Chondrocyte (in vitro differentiated cells): ENCODE results near the gene AMN1. TPM values are rescaled to one million over a fixed set of nuclear protein-coding genes. Genes with fewer than 3 reads are reported as not detected.
"Not testable (repeated sequence)": the region's sequence is repeated elsewhere in the genome, so short reads cannot be mapped to it uniquely, and the experiment has no call there.

Experiments used
- DNase-seq: peaks from one replicate; pipeline ENCODE4 v3.0.0; 2021; ENCODE audit warnings: mixed read lengths, low spot score
- H3K27ac Mint-ChIP-seq: one replicate; pipeline ENCODE4 v1.8.0; 2021; ENCODE audit warnings: mild to moderate bottlenecking, moderate library complexity, mixed read lengths; ENCODE audit not compliant: unreplicated experiment
- H3K27me3 Mint-ChIP-seq: 2 replicates; pipeline ENCODE4 v1.8.0; 2021; ENCODE audit warnings: low read depth, mixed read lengths
- H3K36me3 Mint-ChIP-seq: 2 replicates; pipeline ENCODE4 v1.8.0; 2021; ENCODE audit warnings: low read depth, mixed read lengths
- H3K4me1 Mint-ChIP-seq: 2 replicates; pipeline ENCODE4 v1.8.0; 2021; ENCODE audit warnings: low read depth, mild to moderate bottlenecking, mixed read lengths
- H3K4me3 Mint-ChIP-seq: one replicate; pipeline ENCODE4 v1.8.0; 2021; ENCODE audit warnings: mild to moderate bottlenecking, moderate library complexity, mixed read lengths; ENCODE audit not compliant: unreplicated experiment
- H3K9me3 Mint-ChIP-seq: 2 replicates; pipeline ENCODE4 v1.8.0; 2021; ENCODE audit warnings: low read depth, mixed read lengths
- CTCF ChIP-seq: fragments of 200-600 bp; sonication (generic); IDR thresholded peaks from 2 replicates; pipeline ENCODE4 v1.5.0; 2021; ENCODE audit warnings: antibody characterized with exemption, mild to moderate bottlenecking, moderate library complexity
- total RNA-seq: library from RNA; stranded (reverse); gene quantifications from 3 replicates; pipeline ENCODE4 v1.2.1, GENCODE V29; 2021

The AMN1 gene
- total RNA-seq, 1 donor from 2014 or later = 6.6 TPM

DNA sequence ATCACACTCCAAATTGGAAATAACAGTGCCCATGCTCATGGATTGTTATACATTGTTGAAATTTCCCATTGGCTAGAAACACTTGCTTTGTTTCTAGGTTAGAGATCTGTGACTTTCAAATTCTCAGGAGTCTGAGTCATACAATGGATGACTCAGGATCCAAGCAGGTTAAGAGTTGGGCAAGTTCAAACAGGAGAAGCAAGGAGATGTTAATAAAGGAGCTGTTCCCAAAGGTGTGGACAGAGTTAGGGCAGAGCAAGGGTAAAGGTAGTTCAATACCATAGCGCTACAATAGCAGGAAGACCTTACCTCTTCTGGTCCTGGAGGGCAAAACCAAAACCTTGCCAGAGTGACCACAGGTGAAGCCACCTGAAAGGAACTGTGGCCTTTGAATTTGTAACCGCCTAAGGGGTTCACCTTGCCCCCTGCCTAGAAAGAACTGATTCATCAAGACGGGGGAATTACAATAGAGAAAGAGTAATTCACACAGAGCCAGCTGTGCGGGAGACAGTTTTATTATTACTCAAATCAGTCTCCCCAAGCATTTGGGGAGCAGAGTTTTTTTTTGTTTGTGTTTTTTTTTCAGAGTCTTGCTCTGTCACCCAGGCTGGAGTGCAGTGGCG is 4.2 kb upstream of the AMN1 start:
- no peak overlapping the region for H3K4me3 Mint-ChIP-seq
- peak overlapping the region; percentile 13 for H3K27ac Mint-ChIP-seq
- no peak for TF ChIP-seq CTCF
- peaks cover 1% of the 10 kb centered on the region for H3K36me3 Mint-ChIP-seq
- no peak for DNase-seq
- peaks cover 12% of the 10 kb centered on the region for H3K9me3 Mint-ChIP-seq
- H3K4me1 Mint-ChIP-seq = peaks cover 40% of the 10 kb centered on the region
- no peaks in the 10 kb centered on the region for H3K27me3 Mint-ChIP-seq

DNA sequence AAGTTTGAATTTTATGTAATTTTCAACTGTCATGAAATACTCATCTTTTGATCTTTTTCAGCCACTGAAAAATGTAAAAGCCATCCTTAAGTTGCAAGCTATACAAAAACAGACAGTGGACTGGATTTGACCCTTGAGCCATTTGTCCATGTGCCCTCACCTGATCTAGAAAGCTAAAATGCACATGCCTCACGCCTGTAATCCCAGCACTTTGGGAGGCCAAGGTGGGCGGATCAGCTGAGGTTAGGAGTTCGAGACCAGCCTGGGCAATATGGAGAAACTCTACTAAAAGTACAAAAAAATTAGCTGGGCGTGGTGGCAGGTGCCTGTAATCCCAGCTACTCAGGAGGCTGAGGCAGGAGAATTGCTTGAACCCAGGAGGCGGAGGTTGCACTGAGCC is 2.4 kb upstream of the AMN1 start:
- not testable (repeated sequence) for H3K36me3 Mint-ChIP-seq, H3K4me3 Mint-ChIP-seq, DNase-seq, H3K27me3 Mint-ChIP-seq
- peaks cover 40% of the 10 kb centered on the region for H3K4me1 Mint-ChIP-seq
- peak overlapping the region; percentile 91 for H3K27ac Mint-ChIP-seq
- peaks cover 12% of the 10 kb centered on the region for H3K9me3 Mint-ChIP-seq

DNA sequence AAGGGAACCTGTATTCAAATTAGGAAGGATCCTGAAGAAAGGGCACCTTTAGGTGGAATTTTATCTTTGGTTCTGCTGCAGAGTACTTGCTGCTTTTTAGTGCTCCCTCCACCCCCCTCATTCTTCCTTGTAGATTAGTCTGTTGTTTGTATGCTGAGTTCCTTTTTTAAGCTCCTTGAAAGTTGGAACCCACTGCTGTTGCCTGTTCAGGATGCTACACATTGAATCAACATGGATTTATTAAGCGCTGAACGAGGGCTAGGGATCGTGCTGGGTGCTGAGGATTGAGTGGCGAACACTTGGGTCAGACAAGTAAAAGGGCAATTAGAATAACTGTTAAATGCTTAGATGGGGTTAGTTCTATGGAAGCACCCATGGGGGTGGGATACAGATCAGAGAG is 884 bp upstream of the AMN1 start:
- Mint-ChIP-seq H3K9me3 (peaks cover 12% of the 10 kb centered on the region), H3K4me3 (peak overlapping the region; percentile 96), H3K27ac (peak overlapping the region; percentile 98), H3K27me3 (no peaks in the 10 kb centered on the region), H3K4me1 (peaks cover 40% of the 10 kb centered on the region), H3K36me3 (peaks cover 1% of the 10 kb centered on the region)
- DNase-seq = no peak
- no peak for TF ChIP-seq CTCF

- Mint-ChIP-seq H3K4me1 (peaks cover 35% of the 10 kb centered on the region), H3K4me3 (peak overlapping the region; percentile 96), H3K27me3 (no peaks in the 10 kb centered on the region), H3K36me3 (peaks cover 1% of the 10 kb centered on the region), H3K9me3 (peaks cover 12% of the 10 kb centered on the region), H3K27ac (peak overlapping the region; percentile 98)
- TF ChIP-seq CTCF = no peak
- no peak for DNase-seq
Measured at GRCh38 chr12:31728289-31728916, 418 bp downstream of the AMN1 start.

- no peak overlapping the region for H3K27ac Mint-ChIP-seq
- H3K4me3 Mint-ChIP-seq = no peak overlapping the region
- H3K36me3 Mint-ChIP-seq = peaks cover 1% of the 10 kb centered on the region
- H3K4me1 Mint-ChIP-seq = peaks cover 29% of the 10 kb centered on the region
- DNase-seq = no peak
- TF ChIP-seq CTCF = no peak
- peaks cover 6% of the 10 kb centered on the region for H3K9me3 Mint-ChIP-seq
- no peaks in the 10 kb centered on the region for H3K27me3 Mint-ChIP-seq
Measured at GRCh38 chr12:31727192-31727591, 1.6 kb downstream of the AMN1 start.

- TF ChIP-seq CTCF = no peak
- peaks cover 1% of the 10 kb centered on the region for H3K36me3 Mint-ChIP-seq
- DNase-seq = no peak
- H3K27me3 Mint-ChIP-seq = no peaks in the 10 kb centered on the region
- peaks cover 22% of the 10 kb centered on the region for H3K4me1 Mint-ChIP-seq
- H3K4me3 Mint-ChIP-seq = no peak overlapping the region
- peaks cover 6% of the 10 kb centered on the region for H3K9me3 Mint-ChIP-seq
- no peak overlapping the region for H3K27ac Mint-ChIP-seq
Measured at GRCh38 chr12:31726575-31726974, 2.2 kb downstream of the AMN1 start.
